Measurements from ENCODE around the gene ZNF385D. TPM values are rescaled to one million over a fixed set of nuclear protein-coding genes. Genes with fewer than 3 reads are reported as not detected.

ZNF385D gene
- total RNA-seq, 1 experiment from 2014 or later, result 9.6 TPM

DNA sequence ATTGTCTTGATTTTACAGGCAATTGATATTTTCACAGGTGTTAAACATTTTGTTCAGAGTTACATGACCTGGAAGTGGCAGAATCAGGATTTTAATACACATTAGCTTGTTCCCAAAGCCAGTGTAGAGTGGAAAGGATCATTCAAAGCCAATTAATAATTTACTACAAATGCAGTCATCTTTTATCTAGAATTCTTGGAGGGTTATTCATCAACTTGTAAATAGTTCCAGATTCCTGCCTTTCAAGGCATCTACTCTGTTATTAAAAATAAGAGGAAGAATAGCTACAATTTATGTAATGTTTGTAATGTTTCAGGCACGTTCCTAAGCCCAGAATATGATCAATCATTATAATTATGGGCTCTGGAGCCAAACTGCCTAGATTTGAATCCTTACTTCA lies 358.5 kb downstream of the ZNF385D start:
- DNase-seq (ENCODE audit: low spot score), result no peak
- POLR2A ChIA-PET, result no interaction called here
- H3K9me3 Mint-ChIP-seq, result peaks cover 22% of the 10 kb centered on the region

More for the DNA sequence above, 358.5 kb downstream of the ZNF385D start:
- no peaks in the 10 kb centered on the region for H3K4me1 Mint-ChIP-seq
- H3K27me3 Mint-ChIP-seq (ENCODE audit: low read depth), result no peaks in the 10 kb centered on the region
- H3K36me3 Mint-ChIP-seq, result peaks cover 13% of the 10 kb centered on the region
- CTCF ChIA-PET, result no interaction called here
- no peak for ATAC-seq
- H3K27ac Mint-ChIP-seq, result no peak overlapping the region
- no peak for TF ChIP-seq CREM (CRISPR knock-in tag; IDR thresholded peaks at IDR 0.05)
- TF ChIP-seq, protein P1, sequence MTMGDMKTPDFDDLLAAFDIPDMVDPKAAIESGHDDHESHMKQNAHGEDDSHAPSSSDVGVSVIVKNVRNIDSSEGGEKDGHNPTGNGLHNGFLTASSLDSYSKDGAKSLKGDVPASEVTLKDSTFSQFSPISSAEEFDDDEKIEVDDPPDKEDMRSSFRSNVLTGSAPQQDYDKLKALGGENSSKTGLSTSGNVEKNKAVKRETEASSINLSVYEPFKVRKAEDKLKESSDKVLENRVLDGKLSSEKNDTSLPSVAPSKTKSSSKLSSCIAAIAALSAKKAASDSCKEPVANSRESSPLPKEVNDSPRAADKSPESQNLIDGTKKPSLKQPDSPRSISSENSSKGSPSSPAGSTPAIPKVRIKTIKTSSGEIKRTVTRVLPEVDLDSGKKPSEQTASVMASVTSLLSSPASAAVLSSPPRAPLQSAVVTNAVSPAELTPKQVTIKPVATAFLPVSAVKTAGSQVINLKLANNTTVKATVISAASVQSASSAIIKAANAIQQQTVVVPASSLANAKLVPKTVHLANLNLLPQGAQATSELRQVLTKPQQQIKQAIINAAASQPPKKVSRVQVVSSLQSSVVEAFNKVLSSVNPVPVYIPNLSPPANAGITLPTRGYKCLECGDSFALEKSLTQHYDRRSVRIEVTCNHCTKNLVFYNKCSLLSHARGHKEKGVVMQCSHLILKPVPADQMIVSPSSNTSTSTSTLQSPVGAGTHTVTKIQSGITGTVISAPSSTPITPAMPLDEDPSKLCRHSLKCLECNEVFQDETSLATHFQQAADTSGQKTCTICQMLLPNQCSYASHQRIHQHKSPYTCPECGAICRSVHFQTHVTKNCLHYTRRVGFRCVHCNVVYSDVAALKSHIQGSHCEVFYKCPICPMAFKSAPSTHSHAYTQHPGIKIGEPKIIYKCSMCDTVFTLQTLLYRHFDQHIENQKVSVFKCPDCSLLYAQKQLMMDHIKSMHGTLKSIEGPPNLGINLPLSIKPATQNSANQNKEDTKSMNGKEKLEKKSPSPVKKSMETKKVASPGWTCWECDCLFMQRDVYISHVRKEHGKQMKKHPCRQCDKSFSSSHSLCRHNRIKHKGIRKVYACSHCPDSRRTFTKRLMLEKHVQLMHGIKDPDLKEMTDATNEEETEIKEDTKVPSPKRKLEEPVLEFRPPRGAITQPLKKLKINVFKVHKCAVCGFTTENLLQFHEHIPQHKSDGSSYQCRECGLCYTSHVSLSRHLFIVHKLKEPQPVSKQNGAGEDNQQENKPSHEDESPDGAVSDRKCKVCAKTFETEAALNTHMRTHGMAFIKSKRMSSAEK (CRISPR knock-in tag; IDR thresholded peaks at IDR 0.05; ENCODE audit: borderline replicate concordance), result no peak
- TF ChIP-seq FOXP1 (CRISPR knock-in tag; IDR thresholded peaks at IDR 0.05; ENCODE audit: borderline replicate concordance), result no peak
- no peak for TF ChIP-seq CBFB (CRISPR knock-in tag; IDR thresholded peaks at IDR 0.05; ENCODE audit: low read depth)
- TF ChIP-seq ZNF416 (CRISPR knock-in tag; IDR thresholded peaks at IDR 0.05), result no peak
- TF ChIP-seq, protein P2, sequence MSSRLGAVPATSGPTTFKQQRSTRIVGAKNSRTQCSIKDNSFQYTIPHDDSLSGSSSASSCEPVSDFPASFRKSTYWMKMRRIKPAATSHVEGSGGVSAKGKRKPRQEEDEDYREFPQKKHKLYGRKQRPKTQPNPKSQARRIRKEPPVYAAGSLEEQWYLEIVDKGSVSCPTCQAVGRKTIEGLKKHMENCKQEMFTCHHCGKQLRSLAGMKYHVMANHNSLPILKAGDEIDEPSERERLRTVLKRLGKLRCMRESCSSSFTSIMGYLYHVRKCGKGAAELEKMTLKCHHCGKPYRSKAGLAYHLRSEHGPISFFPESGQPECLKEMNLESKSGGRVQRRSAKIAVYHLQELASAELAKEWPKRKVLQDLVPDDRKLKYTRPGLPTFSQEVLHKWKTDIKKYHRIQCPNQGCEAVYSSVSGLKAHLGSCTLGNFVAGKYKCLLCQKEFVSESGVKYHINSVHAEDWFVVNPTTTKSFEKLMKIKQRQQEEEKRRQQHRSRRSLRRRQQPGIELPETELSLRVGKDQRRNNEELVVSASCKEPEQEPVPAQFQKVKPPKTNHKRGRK (CRISPR knock-in tag; IDR thresholded peaks at IDR 0.05; ENCODE audit: borderline replicate concordance), result no peak
- TF ChIP-seq ELF4 (CRISPR knock-in tag; IDR thresholded peaks at IDR 0.05; ENCODE audit: low read depth), result no peak
- TF ChIP-seq NR1H2 (CRISPR knock-in tag; IDR thresholded peaks at IDR 0.05), result no peak
- TF ChIP-seq GRHL2 (CRISPR knock-in tag; IDR thresholded peaks at IDR 0.05; ENCODE audit: insufficient replicate concordance, severe bottlenecking), result no peak
- TF ChIP-seq RELA (CRISPR knock-in tag; IDR thresholded peaks at IDR 0.05; ENCODE audit: borderline replicate concordance), result no peak
- TF ChIP-seq, protein P3, sequence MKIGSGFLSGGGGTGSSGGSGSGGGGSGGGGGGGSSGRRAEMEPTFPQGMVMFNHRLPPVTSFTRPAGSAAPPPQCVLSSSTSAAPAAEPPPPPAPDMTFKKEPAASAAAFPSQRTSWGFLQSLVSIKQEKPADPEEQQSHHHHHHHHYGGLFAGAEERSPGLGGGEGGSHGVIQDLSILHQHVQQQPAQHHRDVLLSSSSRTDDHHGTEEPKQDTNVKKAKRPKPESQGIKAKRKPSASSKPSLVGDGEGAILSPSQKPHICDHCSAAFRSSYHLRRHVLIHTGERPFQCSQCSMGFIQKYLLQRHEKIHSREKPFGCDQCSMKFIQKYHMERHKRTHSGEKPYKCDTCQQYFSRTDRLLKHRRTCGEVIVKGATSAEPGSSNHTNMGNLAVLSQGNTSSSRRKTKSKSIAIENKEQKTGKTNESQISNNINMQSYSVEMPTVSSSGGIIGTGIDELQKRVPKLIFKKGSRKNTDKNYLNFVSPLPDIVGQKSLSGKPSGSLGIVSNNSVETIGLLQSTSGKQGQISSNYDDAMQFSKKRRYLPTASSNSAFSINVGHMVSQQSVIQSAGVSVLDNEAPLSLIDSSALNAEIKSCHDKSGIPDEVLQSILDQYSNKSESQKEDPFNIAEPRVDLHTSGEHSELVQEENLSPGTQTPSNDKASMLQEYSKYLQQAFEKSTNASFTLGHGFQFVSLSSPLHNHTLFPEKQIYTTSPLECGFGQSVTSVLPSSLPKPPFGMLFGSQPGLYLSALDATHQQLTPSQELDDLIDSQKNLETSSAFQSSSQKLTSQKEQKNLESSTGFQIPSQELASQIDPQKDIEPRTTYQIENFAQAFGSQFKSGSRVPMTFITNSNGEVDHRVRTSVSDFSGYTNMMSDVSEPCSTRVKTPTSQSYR (CRISPR knock-in tag; IDR thresholded peaks at IDR 0.05), result no peak
- TF ChIP-seq, protein P4, sequence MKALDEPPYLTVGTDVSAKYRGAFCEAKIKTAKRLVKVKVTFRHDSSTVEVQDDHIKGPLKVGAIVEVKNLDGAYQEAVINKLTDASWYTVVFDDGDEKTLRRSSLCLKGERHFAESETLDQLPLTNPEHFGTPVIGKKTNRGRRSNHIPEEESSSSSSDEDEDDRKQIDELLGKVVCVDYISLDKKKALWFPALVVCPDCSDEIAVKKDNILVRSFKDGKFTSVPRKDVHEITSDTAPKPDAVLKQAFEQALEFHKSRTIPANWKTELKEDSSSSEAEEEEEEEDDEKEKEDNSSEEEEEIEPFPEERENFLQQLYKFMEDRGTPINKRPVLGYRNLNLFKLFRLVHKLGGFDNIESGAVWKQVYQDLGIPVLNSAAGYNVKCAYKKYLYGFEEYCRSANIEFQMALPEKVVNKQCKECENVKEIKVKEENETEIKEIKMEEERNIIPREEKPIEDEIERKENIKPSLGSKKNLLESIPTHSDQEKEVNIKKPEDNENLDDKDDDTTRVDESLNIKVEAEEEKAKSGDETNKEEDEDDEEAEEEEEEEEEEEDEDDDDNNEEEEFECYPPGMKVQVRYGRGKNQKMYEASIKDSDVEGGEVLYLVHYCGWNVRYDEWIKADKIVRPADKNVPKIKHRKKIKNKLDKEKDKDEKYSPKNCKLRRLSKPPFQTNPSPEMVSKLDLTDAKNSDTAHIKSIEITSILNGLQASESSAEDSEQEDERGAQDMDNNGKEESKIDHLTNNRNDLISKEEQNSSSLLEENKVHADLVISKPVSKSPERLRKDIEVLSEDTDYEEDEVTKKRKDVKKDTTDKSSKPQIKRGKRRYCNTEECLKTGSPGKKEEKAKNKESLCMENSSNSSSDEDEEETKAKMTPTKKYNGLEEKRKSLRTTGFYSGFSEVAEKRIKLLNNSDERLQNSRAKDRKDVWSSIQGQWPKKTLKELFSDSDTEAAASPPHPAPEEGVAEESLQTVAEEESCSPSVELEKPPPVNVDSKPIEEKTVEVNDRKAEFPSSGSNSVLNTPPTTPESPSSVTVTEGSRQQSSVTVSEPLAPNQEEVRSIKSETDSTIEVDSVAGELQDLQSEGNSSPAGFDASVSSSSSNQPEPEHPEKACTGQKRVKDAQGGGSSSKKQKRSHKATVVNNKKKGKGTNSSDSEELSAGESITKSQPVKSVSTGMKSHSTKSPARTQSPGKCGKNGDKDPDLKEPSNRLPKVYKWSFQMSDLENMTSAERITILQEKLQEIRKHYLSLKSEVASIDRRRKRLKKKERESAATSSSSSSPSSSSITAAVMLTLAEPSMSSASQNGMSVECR (CRISPR knock-in tag; IDR thresholded peaks at IDR 0.05; ENCODE audit: borderline replicate concordance), result no peak
- no peak for TF ChIP-seq ZNF219 (CRISPR knock-in tag; IDR thresholded peaks at IDR 0.05; ENCODE audit: borderline replicate concordance)
- TF ChIP-seq, protein P5, sequence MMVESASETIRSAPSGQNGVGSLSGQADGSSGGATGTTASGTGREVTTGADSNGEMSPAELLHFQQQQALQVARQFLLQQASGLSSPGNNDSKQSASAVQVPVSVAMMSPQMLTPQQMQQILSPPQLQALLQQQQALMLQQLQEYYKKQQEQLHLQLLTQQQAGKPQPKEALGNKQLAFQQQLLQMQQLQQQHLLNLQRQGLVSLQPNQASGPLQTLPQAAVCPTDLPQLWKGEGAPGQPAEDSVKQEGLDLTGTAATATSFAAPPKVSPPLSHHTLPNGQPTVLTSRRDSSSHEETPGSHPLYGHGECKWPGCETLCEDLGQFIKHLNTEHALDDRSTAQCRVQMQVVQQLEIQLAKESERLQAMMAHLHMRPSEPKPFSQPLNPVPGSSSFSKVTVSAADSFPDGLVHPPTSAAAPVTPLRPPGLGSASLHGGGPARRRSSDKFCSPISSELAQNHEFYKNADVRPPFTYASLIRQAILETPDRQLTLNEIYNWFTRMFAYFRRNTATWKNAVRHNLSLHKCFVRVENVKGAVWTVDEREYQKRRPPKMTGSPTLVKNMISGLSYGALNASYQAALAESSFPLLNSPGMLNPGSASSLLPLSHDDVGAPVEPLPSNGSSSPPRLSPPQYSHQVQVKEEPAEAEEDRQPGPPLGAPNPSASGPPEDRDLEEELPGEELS (CRISPR knock-in tag; IDR thresholded peaks at IDR 0.05), result no peak
- TF ChIP-seq ZNF138 (CRISPR knock-in tag; conservative IDR thresholded peaks at IDR 0.05), result no peak
- H3K4me3 Mint-ChIP-seq, result no peak overlapping the region
